Glomerular visceral epithelial cell (primary cell): ENCODE measurements around the gene EEF2.
"Not testable (repeated sequence)": the region's sequence is repeated elsewhere in the genome, so short reads cannot be mapped to it uniquely, and the experiment has no call there.

Experiments used
- DNase-seq: peaks from one replicate; pipeline ENCODE4 v3.0.0-alpha.2; 2016; ENCODE audit errors: extremely low spot score

Gene EEF2

DNA sequence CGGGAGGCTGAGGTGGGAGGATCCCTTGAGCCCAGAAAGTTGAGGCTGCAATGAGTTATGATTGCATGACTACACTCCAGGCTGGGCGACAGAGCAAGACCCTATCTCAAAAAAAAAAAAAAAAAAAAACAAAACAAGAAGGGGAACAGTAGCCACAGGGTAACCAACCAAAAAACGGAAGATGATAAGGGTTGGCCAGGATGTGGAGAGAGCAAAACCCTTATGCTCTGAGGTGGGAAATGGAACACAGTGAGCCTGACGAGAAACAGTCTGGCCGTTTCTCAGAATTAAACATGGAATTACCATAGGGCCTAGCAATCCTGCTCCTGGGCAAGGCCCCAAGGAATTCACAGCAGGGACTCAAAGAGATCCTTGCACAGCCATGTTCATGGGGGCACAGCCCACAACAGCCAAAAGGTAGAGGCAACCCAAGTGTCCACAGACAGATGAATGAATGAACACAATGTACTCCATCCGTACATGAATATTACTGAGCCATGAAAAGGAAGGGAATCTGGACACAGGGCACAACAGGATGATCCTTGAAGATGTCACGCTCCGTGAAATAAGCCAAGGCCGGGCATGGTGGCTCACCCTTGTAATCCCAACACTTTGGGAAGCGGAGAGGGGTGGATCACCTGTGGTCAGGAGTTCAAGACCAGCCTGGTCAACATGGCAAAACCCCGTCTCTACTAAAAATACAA, 41.1 kb downstream of the EEF2 start:
- no peak for DNase-seq

DNA sequence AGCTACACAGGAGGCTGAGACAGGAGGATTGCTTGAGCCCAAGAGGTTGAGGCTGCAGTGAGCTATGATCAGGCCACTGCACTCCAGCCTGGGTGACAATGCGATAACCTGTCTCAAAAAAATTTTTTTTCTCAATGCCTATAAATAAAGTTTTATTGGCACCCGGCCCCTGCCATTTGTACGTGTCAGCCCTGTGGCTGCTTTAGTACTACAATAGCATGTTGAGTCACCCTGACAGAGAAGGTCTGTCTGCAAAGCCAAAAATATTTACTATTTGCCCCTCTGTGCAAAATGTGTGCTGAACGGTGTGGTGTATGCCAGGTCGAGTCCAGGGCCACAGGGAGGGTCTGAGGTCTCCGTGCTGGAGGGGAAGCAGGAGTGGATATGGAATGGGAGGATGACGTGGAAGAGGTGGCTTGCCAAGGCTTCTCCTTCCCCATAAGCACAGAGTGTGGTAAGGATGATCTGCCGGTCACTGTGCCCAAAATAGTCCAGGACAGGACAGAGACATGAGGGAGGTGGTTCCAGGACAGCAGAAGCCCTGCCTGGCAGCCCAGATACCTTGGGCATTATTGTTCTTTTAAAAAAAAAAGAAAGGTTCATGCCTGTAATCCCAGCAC, 42.4 kb downstream of the EEF2 start:
- DNase-seq: no peak

DNA sequence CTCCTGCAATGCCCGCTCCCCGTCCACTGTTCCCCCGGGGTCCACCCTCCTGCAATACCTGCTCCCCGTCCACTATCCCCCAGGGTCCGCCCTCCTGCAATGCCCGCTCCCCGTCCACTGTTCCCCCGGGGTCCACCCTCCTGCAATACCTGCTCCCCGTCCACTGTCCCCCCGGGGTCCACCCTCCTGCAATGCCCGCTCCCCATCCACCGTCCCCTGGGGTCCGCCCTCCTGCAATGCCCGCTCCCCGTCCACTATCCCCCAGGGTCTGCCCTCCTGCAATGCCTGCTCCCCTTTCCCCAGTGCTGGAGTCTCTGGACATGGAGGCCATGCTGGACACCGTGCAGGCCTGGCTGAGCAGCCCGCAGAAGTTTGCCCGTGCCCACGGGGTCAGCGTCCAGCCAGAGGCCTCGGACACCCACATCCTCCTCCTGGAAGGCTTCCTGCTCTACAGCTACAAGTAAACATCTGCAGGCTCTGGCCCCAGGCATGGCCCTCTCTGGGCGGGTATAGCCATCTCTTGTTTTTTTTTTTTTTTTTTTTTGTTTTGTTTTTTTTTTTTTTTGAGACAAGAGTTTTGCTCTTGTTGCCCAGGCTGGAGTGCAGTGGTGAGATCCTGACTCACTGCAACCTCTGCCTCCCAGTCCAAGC, 46.8 kb downstream of the EEF2 start:
- not testable (repeated sequence) for DNase-seq

DNA sequence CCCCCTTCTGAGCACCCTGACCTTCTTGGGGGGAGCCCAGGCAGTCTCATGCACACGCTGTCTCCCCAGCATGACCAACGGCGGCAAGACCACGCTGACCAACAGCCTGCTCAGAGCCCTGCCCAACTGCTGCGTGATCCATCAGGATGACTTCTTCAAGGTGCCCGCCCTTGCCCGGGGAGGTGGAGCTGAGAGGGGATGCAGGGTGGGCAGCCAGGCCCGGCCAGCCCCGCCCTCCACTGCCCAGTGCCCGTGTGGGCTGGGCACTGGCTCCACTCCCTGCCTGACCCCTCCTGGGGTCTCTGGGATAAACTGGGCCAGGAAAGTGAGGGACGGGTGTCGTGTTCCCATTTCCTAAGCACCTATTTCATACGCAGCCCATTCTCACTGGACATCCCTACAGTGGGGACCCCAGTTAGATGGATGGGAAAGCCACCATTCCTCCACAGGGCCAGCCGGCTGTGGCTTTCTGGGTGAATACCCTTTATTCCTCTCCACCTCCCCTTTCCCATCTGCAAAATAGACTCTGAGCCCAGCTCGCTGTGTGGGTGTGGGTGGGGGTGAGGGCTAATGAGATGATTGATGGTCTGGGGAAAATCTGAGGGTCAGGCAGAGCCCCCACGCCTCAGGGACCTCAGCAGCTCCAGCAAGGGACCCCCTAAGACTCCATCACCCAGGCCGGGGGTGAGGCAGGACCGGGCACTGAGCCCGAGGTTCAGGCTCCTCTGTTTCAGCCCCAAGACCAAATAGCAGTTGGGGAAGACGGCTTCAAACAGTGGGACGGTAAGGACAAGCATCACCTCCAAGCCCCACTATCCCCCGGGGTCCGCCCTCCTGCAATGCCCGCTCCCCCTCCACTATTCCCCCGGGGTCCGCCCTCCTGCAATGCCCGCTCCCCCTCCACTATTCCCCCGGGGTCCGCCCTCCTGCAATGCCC, 48.5 kb downstream of the EEF2 start:
- no peak for DNase-seq

DNA sequence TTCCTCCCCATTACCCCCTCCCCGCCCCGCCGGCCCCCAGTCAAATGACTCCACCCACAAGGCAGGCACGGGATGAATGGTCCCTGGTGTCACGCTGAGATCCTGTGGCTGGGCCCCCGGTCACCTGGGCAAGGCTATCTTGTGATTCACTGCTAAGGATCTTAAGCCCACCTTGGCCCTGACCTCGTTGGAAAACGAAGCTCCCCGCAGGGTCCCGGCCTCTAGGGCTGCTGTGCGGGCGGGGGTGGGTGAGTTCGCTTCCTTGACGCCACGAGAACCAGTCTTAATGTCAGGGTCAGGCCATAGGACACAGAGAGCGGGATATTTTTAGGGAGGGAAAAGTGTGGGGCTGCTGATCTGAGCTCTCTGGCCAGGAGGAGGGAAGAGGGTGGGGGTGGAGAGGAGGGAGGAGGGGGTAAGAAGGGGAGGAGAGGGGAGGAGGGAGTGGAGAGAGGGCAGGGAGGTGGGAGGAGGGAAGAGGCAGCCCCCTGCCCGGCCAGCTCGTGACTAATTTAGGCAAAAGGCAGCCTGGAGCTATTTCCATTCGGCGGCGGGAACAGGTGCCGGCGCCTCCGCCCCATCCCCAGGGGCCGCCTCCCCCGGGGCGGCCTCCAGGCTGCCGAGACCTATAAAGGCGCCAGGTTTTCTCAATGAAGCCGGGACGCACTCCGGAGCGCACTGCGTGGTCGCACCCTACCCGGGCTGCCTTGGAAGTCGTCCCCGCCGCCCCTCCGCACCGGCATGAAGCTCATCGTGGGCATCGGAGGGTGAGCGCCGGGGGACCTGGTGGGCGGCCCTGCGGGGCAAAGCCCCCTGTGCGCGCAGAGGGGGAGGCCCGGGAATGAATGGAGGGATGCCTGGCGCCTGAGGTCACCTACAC, 52.1 kb downstream of the EEF2 start, which contains the start of gene NMRK2:
Gene NMRK2 (plus strand): TSS at position 139 of the 880 bp plus-strand sequence. CDS start 603 bp downstream, at position 742.
- DNase-seq: no peak

DNA sequence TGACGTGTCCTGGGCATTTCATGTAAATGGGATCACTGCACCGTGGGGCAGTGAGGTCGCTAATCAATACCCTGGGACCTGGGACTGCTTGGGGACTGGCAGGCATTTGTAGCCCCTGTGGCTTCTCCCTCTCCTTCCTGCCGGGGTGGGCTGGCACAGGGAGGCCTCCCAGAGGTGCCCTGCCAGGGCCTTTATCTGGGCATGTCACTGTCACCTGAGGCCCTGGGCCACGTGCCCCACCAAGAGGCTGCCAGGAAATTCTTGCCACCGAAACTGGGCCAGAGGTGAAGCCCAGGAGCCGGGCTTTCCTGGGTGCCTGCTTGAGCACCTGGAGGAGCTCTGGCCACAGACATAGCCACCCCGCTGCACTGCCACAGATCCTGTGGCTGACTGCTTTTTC, 54.2 kb downstream of the EEF2 start:
- no peak for DNase-seq
